Colonic mucosa (tissue), 4 donors: ENCODE results near the gene HHAT. TPM values are rescaled to one million over a fixed set of nuclear protein-coding genes. Genes with fewer than 3 reads are reported as not detected.

Source experiments
- DNase-seq: peaks from one replicate; pipeline ENCODE4 v3.0.0-alpha.2; 2020
- H3K27ac ChIP-seq: fragments of 200-600 bp; one replicate; pipeline ENCODE4 v1.8.0; 2021
- H3K27me3 ChIP-seq: fragments of 200-600 bp; one replicate; pipeline ENCODE4 v1.8.0; 2021
- H3K36me3 ChIP-seq: fragments of 200-600 bp; one replicate; pipeline ENCODE4 v1.8.0; 2021
- H3K4me1 ChIP-seq: fragments of 200-600 bp; one replicate; pipeline ENCODE4 v1.8.0; 2021; ENCODE audit warnings: mild to moderate bottlenecking
- H3K4me3 ChIP-seq: fragments of 200-600 bp; one replicate; pipeline ENCODE4 v1.8.0; 2021
- H3K9ac ChIP-seq, 2 donors: one replicate each; pipeline ENCODE4 v1.7.0; 2013; ENCODE audit warnings: control low read depth in 2 of 2, low read depth in 2 of 2, low read length in 2 of 2
- H3K9me3 ChIP-seq: fragments of 200-600 bp; one replicate; pipeline ENCODE4 v1.8.0; 2021
- CTCF ChIP-seq: fragments of 200-600 bp; IDR thresholded peaks from one replicate; pipeline ENCODE4 v1.8.0; 2022; ENCODE audit warnings: antibody characterized with exemption, mild to moderate bottlenecking
- intact Hi-C: fragments of 100-400 bp; cut with DNase I; formaldehyde crosslinking; loops from one replicate; pipeline ENCODE4 v1.14.1; 2022
- total RNA-seq, 2 donors: library from RNA; stranded (reverse); fragmentation: NEBNext Ultra II Directional in 1 of 2; extraction: Animal tissue kit (Norgen Biotek cat#: 25700) in 1 of 2; gene quantifications; one replicate each; pipeline ENCODE4 v1.2.1, GENCODE V29; 2021
- donor health status: healthy.
- donor health status: DM: no; HTN: no; CAD: no.
- donor health status: DM: no; HTN: no; CAD: no.

The HHAT gene
- total RNA-seq, 2 donors from 2014 or later, result 3.2 to 4.9 TPM

- no peaks in the 10 kb centered on the region for H3K36me3 ChIP-seq
- no peaks in the 10 kb centered on the region for H3K4me1 ChIP-seq
- H3K9ac ChIP-seq, result no peak overlapping the region
- no peak overlapping the region for H3K27ac ChIP-seq
- no peaks in the 10 kb centered on the region for H3K9me3 ChIP-seq
- DNase-seq, result no peak
- intact Hi-C loops, result no loop called here
- no peak for TF ChIP-seq CTCF
- no peaks in the 10 kb centered on the region for H3K27me3 ChIP-seq
- no peak overlapping the region for H3K4me3 ChIP-seq
Measured at GRCh38 chr1:210627755-210628154, 299.1 kb downstream of the HHAT start.

GRCh38 chr1:210629276-210629675 lies 300.6 kb downstream of the HHAT start:
- intact Hi-C loops, result no loop called here
- no peaks in the 10 kb centered on the region for H3K36me3 ChIP-seq
- H3K9ac ChIP-seq, result no peak overlapping the region
- H3K4me1 ChIP-seq, result no peaks in the 10 kb centered on the region
- H3K4me3 ChIP-seq, result no peak overlapping the region
- TF ChIP-seq CTCF, result no peak
- no peaks in the 10 kb centered on the region for H3K27me3 ChIP-seq
- no peak for DNase-seq
- H3K9me3 ChIP-seq, result no peaks in the 10 kb centered on the region
- H3K27ac ChIP-seq, result no peak overlapping the region

- H3K27ac ChIP-seq, result no peak overlapping the region
- intact Hi-C loops, result no loop called here
- TF ChIP-seq CTCF, result no peak
- H3K4me3 ChIP-seq, result no peak overlapping the region
- no peak overlapping the region for H3K9ac ChIP-seq
- DNase-seq, result no peak
- H3K27me3 ChIP-seq, result no peaks in the 10 kb centered on the region
- no peaks in the 10 kb centered on the region for H3K4me1 ChIP-seq
- H3K36me3 ChIP-seq, result no peaks in the 10 kb centered on the region
- H3K9me3 ChIP-seq, result no peaks in the 10 kb centered on the region
Measured at GRCh38 chr1:210631399-210631798, 302.7 kb downstream of the HHAT start.

GRCh38 chr1:210633140-210633539 lies 304.4 kb downstream of the HHAT start:
- no peak for DNase-seq
- no peak for TF ChIP-seq CTCF
- H3K9ac ChIP-seq, result no peak overlapping the region
- no peaks in the 10 kb centered on the region for H3K4me1 ChIP-seq
- no peak overlapping the region for H3K4me3 ChIP-seq
- H3K9me3 ChIP-seq, result no peaks in the 10 kb centered on the region
- H3K27me3 ChIP-seq, result no peaks in the 10 kb centered on the region
- no peak overlapping the region for H3K27ac ChIP-seq
- intact Hi-C loops, result no loop called here
- no peaks in the 10 kb centered on the region for H3K36me3 ChIP-seq

GRCh38 chr1:210633636-210634035 lies 304.9 kb downstream of the HHAT start:
- Histone ChIP-seq H3K27ac (no peak overlapping the region), H3K9ac (no peak overlapping the region), H3K4me3 (no peak overlapping the region), H3K4me1 (no peaks in the 10 kb centered on the region), H3K36me3 (no peaks in the 10 kb centered on the region), H3K27me3 (no peaks in the 10 kb centered on the region), H3K9me3 (no peaks in the 10 kb centered on the region)
- TF ChIP-seq CTCF, result no peak
- intact Hi-C loops, result no loop called here
- DNase-seq, result no peak

- intact Hi-C loops, result no loop called here
- H3K4me1 ChIP-seq, result no peaks in the 10 kb centered on the region
- no peaks in the 10 kb centered on the region for H3K27me3 ChIP-seq
- TF ChIP-seq CTCF, result no peak
- no peak overlapping the region for H3K27ac ChIP-seq
- no peak overlapping the region for H3K9ac ChIP-seq
- H3K9me3 ChIP-seq, result no peaks in the 10 kb centered on the region
- no peak for DNase-seq
- H3K4me3 ChIP-seq, result no peak overlapping the region
- no peaks in the 10 kb centered on the region for H3K36me3 ChIP-seq
Measured at GRCh38 chr1:210635108-210635507, 306.4 kb downstream of the HHAT start.
